Skeletal muscle satellite cell (primary cell): ENCODE results near the gene SOX11.
A peak's percentile ranks its signal among the peaks of the same experiment; 100 is the strongest.

Experiments
- H3K27me3 ChIP-seq: 2 replicates; pipeline ENCODE4 v1.7.0; 2013; ENCODE audit warnings: low read length; ENCODE audit not compliant: control insufficient read depth, insufficient read depth
- H3K36me3 ChIP-seq: 2 replicates; pipeline ENCODE4 v1.7.0; 2013; ENCODE audit warnings: mild to moderate bottlenecking, control low read depth, low read length; ENCODE audit not compliant: insufficient read depth
- H3K4me1 ChIP-seq: 2 replicates; pipeline ENCODE4 v1.7.0; 2013; ENCODE audit warnings: low read length; ENCODE audit not compliant: control insufficient read depth, insufficient read depth
- H3K4me2 ChIP-seq: 2 replicates; pipeline ENCODE4 v1.7.0; 2013; ENCODE audit warnings: mild to moderate bottlenecking, low read length
- H3K4me3 ChIP-seq: 2 replicates; pipeline ENCODE4 v1.7.0; 2013; ENCODE audit warnings: low read length
- H3K9ac ChIP-seq: 2 replicates; pipeline ENCODE4 v1.7.0; 2013; ENCODE audit warnings: mild to moderate bottlenecking, low read depth, low read length, moderate library complexity
- H3K9me3 ChIP-seq: replicated peaks from 2 replicates; pipeline ENCODE4 v1.7.0; 2013; ENCODE audit warnings: mild to moderate bottlenecking, control low read depth, low read length

The SOX11 gene

GRCh38 chr2:5725794-5726463 lies 33.7 kb downstream of the SOX11 start:
- no peaks in the 10 kb centered on the region for H3K9me3 ChIP-seq
- no peak overlapping the region for H3K9ac ChIP-seq
- peak overlapping the region; percentile 78 for H3K4me2 ChIP-seq
- H3K36me3 ChIP-seq, result no peaks in the 10 kb centered on the region
- peak overlapping the region; percentile 60 for H3K4me3 ChIP-seq
- no peaks in the 10 kb centered on the region for H3K27me3 ChIP-seq
- no peaks in the 10 kb centered on the region for H3K4me1 ChIP-seq

DNA sequence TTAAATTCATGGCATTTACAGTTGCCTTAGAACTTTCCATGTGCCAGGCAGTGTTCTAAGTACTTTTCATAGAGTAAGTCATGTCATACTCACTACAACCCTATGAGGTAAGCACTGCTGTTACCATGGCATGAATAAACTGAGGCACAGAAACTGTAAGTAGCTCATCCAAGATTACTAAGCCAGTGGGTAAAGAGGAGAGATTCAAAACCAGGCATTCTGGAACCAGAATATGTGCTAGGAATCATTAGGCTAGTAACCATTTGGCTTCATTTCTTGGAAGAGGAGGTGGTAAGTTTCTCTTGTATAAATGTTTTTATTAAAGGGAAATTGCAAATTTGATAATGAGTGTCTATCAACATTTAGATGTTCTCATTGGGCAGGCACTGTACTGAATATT lies 35.1 kb downstream of the SOX11 start:
- Histone ChIP-seq H3K9me3 (no peaks in the 10 kb centered on the region), H3K4me2 (no peak overlapping the region), H3K4me1 (no peaks in the 10 kb centered on the region), H3K9ac (no peak overlapping the region), H3K4me3 (no peak overlapping the region), H3K27me3 (no peaks in the 10 kb centered on the region), H3K36me3 (no peaks in the 10 kb centered on the region)

DNA sequence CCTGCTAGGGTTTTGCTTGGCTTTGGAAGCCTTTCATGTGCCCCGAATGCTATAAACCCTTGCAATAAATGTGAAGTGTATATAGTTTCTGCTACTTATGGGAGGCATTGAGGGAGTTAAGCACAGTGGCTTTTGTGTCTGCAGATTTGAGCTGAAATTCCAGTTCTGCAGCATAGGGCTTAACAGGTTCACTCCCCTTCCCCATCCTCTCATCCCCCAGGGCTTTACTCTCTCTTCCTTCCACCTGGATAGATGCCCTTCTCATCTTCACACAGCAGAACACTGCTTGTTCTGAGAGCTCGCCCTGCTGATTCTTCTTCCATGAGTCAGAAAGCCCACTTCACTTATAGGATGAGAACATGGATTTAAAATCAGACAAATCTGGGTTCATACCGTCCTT lies 37.2 kb downstream of the SOX11 start:
- H3K4me1 ChIP-seq, result no peaks in the 10 kb centered on the region
- H3K9me3 ChIP-seq, result no peaks in the 10 kb centered on the region
- no peak overlapping the region for H3K4me3 ChIP-seq
- no peak overlapping the region for H3K4me2 ChIP-seq
- no peak overlapping the region for H3K9ac ChIP-seq
- H3K36me3 ChIP-seq, result no peaks in the 10 kb centered on the region
- no peaks in the 10 kb centered on the region for H3K27me3 ChIP-seq

- H3K36me3 ChIP-seq, result no peaks in the 10 kb centered on the region
Measured at GRCh38 chr2:5730386-5730785, 38.2 kb downstream of the SOX11 start.

DNA sequence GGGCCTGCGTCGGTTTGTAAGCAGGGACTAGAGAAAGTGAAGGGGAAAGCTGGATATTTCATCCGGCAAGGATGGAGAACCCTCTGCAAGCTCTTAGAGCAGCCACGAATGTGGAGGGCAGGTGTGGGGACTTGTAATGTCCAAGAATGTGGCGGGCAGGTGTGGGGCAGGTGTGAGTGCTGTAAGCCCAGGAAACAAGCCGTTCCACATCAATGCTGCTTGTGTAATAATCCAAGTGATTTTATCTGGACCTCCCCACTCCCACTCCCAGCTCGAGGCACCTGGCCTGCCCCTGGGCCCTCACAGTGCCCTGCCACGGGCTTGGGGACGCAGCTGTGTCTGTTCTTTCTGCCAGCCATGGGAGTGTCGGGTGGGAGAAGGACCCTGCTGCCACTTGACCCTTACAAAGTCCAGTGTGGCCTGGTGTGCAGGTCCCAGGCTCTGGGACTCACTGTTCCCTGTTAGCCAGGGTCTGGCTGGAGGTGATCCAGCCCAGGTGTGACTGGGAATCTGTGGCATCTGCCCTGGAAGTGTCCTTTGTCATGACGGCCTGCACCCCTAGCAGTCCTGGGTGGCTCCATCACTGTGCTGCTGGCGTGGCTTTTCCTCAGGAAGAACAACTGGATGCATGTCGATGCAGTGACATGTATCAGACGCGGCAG lies 42.8 kb downstream of the SOX11 start:
- Histone ChIP-seq H3K36me3 (no peaks in the 10 kb centered on the region), H3K4me2 (no peak overlapping the region), H3K27me3 (no peaks in the 10 kb centered on the region), H3K4me1 (no peaks in the 10 kb centered on the region), H3K4me3 (no peak overlapping the region), H3K9me3 (no peaks in the 10 kb centered on the region), H3K9ac (no peak overlapping the region)

More at GRCh38 chr2:5730386-5730785, 38.2 kb downstream of the SOX11 start:
- Histone ChIP-seq H3K4me3 (no peak overlapping the region), H3K4me1 (no peaks in the 10 kb centered on the region), H3K9ac (no peak overlapping the region), H3K4me2 (no peak overlapping the region), H3K27me3 (no peaks in the 10 kb centered on the region), H3K9me3 (no peaks in the 10 kb centered on the region)

DNA sequence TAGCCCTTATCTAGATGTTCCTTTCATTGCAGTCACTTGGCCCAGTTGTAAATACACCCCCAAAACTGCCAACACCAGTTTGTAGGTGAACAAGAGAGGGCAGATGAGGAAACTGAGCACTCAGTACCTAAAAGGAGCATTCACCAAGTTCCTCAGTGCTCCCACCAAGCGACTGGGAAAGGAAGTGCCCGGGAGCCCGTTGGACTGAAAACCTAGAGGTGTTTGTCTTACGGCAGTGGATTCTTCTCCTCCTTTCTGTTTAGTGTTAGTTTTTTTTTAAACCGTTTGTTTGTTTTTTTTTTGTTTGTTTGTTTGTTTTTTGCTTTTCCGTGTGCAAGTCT lies 43.3 kb downstream of the SOX11 start:
- Histone ChIP-seq H3K36me3 (no peaks in the 10 kb centered on the region), H3K9ac (no peak overlapping the region)

DNA sequence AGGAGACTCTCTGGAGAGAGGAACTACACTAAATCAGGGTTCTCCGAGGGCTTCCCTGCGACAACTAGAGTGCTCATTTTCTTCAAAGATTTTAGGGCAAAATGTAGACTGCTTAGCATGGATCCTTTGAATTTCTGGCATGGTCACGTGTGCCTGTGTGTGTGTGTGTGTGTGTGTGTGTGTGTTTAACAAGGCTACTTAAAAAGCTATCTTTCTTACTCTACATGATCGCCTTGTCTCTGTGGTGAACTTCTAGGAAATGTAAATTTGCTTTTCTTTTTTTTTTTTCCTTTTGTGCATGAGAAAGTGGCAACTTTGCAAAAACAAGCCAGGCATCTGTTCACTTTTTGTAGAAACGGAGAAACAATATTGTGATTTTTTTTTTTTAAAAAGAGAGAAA lies 43.9 kb downstream of the SOX11 start:
- H3K9me3 ChIP-seq, result no peaks in the 10 kb centered on the region

More for the DNA sequence above, 43.3 kb downstream of the SOX11 start:
- H3K9me3 ChIP-seq, result no peaks in the 10 kb centered on the region
- no peak overlapping the region for H3K4me2 ChIP-seq
- no peak overlapping the region for H3K4me3 ChIP-seq
- H3K27me3 ChIP-seq, result no peaks in the 10 kb centered on the region
- H3K4me1 ChIP-seq, result no peaks in the 10 kb centered on the region

DNA sequence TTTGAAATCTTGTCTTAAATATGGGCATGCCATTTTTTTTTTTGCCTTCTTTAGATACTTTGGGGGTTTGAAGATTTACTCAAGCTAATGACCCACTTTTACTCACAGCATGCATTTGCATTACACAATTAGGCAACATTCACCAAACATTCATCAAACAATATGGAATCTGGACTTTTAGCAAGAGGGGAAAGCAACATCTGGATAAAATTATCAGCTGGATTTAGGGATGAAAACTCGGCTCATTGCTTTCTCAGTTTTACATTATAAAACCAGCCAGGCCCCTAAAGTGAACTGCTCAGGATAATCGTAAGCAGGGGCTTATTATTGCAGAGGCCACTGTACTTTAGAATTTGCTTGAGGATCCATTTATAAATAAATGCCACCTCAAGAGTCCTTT lies 44.7 kb downstream of the SOX11 start:
- H3K4me1 ChIP-seq, result no peaks in the 10 kb centered on the region
- no peak overlapping the region for H3K4me3 ChIP-seq
- no peaks in the 10 kb centered on the region for H3K36me3 ChIP-seq
- H3K9me3 ChIP-seq, result no peaks in the 10 kb centered on the region
- H3K27me3 ChIP-seq, result peaks cover 4% of the 10 kb centered on the region
- no peak overlapping the region for H3K4me2 ChIP-seq
- H3K9ac ChIP-seq, result no peak overlapping the region

More for the DNA sequence above, 43.9 kb downstream of the SOX11 start:
- H3K9ac ChIP-seq, result no peak overlapping the region
- H3K4me1 ChIP-seq, result no peaks in the 10 kb centered on the region
- H3K27me3 ChIP-seq, result peaks cover 3% of the 10 kb centered on the region
- H3K36me3 ChIP-seq, result no peaks in the 10 kb centered on the region
- H3K4me2 ChIP-seq, result no peak overlapping the region
- H3K4me3 ChIP-seq, result no peak overlapping the region

- no peaks in the 10 kb centered on the region for H3K4me1 ChIP-seq
- H3K9me3 ChIP-seq, result no peaks in the 10 kb centered on the region
- no peaks in the 10 kb centered on the region for H3K36me3 ChIP-seq
- no peak overlapping the region for H3K4me3 ChIP-seq
- H3K9ac ChIP-seq, result no peak overlapping the region
- peaks cover 4% of the 10 kb centered on the region for H3K27me3 ChIP-seq
- H3K4me2 ChIP-seq, result no peak overlapping the region
Measured at GRCh38 chr2:5740053-5740452, 47.9 kb downstream of the SOX11 start.

DNA sequence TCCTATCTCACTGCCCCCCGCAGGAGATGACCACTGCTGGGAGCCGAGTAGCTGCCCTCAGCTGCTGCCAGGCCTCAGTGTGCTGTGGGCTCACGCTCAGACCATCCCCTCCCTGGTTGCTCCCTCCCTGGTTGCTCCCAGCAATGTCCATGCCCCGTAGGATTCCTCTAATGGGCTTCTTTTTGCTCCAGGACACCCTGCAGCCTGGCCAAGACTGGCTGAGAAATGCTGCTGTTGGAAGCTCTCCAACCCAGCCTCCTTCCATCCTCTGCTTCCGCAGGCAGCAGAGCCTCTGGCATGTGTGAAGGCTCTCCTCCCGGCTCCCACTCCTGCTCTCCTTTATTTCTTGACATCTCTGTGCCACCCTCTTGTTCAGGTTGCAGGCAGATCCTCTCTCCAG lies 48.6 kb downstream of the SOX11 start:
- no peaks in the 10 kb centered on the region for H3K9me3 ChIP-seq
- no peak overlapping the region for H3K4me2 ChIP-seq
- H3K27me3 ChIP-seq, result peaks cover 4% of the 10 kb centered on the region
- H3K9ac ChIP-seq, result no peak overlapping the region
- no peaks in the 10 kb centered on the region for H3K36me3 ChIP-seq
- no peaks in the 10 kb centered on the region for H3K4me1 ChIP-seq
- no peak overlapping the region for H3K4me3 ChIP-seq

DNA sequence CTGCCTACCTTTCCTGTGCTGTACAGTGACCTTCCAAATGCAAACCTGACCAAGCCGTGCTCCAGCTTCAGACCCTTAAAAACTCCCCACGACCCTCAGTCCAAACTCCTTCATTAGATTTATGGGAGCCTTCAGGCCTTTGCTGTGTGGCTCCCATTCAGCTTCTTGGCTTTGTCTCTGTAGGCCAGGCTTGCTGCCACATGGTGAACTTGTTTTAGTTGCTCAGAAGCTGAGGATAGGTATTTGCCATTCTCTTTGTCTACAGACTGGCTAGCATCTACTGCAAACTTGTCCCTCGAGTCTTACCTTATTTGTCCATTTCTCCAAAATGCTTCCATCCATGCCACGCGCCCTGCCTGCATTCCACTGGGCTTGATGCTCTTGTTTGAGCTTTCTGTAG lies 49.1 kb downstream of the SOX11 start:
- Histone ChIP-seq H3K4me3 (no peak overlapping the region), H3K9me3 (no peaks in the 10 kb centered on the region), H3K4me2 (no peak overlapping the region), H3K4me1 (no peaks in the 10 kb centered on the region), H3K36me3 (no peaks in the 10 kb centered on the region), H3K27me3 (peaks cover 4% of the 10 kb centered on the region), H3K9ac (no peak overlapping the region)

DNA sequence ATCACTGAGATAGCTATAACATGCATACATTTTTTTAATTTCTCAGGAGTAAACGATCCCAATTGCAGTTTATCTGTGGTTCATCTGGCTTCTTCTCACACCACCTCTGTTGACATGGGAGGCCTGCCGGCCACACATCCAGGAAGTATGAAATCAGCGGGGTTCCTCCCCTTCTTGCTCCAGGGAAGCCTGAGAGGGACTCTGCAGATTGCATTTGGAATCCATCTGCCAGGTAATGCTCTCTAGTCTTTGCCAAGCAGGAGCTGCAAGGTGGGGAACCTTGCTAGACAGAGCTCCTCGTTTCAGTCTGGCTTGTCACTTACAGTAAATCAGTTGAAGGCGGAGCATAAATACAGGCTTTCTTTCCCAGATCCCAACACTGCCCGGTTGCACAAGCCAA lies 49.9 kb downstream of the SOX11 start:
- Histone ChIP-seq H3K36me3 (no peaks in the 10 kb centered on the region), H3K27me3 (peaks cover 4% of the 10 kb centered on the region), H3K4me2 (no peak overlapping the region), H3K4me1 (no peaks in the 10 kb centered on the region), H3K9me3 (no peaks in the 10 kb centered on the region), H3K9ac (no peak overlapping the region), H3K4me3 (no peak overlapping the region)
